Limb (tissue), 2 donors: ENCODE data around the gene NXPE3.
"Not testable (repeated sequence)": the region's sequence is repeated elsewhere in the genome, so short reads cannot be mapped to it uniquely, and the experiment has no call there.

ENCODE experiments used
- DNase-seq, 2 donors: peaks; one replicate each; pipeline ENCODE4 v3.0.0-alpha.2; 2016; ENCODE audit errors: extremely low spot score in 2 of 2

Gene NXPE3

DNA sequence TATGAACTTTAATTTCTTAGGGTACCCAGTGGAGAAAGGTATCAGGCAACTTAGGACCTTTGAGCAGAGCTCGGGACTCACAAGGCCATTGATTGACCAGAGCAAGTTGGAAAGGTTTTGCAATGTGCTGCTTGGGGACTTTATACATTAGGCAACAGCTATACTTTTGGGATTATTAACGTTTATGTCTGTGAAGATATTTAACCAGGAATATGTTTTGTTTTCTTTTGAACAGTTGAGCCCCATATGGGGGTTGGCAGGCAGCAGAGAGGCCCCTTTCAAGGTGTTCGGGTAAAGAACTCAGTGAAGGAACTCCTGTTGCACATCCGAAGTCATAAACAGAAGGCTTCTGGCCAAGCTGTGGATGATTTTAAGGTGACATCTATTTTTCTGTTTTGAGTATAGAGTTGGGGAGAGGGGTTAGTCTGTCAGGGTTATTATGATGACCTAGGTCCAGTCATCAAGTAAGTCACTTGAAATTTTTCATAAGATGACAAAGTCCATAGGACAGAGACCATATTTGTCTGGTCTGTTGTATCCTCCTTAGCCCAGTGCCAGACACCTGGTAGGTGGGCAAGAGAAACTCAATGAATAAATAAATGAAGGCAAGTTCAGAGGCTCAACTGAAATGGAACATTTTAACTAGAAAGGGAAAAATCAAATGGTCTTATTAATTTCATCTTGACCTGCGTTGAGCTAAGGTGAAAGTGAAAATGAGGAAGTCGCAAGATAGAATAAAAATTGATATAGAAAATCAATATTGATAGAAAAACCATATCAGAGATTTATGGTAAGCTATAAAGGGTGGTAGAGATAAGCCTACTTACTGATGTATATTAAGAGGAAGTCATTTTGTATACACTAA is 73.1 kb downstream of the NXPE3 start:
- DNase-seq = no peak

DNA sequence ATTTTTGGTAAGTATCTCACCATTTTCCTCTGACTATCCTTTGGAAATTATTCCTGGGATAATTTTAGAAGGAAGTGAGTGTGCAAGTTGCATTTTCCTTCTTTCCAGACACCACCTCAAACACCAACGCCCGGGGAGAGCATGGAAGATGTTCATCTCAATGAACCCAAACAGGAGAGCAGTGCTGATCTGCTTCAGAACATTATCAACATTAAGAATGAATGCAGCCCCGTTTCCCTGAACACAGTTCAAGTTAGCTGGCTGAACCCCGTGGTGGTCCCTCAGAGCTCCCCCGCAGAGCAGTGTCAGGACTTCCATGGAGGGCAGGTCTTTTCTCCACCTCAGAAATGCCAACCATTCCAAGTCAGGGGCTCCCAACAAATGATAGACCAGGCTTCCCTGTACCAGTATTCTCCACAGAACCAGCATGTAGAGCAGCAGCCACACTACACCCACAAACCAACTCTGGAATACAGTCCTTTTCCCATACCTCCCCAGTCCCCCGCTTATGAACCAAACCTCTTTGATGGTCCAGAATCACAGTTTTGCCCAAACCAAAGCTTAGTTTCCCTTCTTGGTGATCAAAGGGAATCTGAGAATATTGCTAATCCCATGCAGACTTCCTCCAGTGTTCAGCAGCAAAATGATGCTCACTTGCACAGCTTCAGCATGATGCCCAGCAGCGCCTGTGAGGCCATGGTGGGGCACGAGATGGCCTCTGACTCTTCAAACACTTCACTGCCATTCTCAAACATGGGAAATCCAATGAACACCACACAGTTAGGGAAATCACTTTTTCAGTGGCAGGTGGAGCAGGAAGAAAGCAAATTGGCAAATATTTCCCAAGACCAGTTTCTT is 74.2 kb downstream of the NXPE3 start:
- DNase-seq = no peak

DNA sequence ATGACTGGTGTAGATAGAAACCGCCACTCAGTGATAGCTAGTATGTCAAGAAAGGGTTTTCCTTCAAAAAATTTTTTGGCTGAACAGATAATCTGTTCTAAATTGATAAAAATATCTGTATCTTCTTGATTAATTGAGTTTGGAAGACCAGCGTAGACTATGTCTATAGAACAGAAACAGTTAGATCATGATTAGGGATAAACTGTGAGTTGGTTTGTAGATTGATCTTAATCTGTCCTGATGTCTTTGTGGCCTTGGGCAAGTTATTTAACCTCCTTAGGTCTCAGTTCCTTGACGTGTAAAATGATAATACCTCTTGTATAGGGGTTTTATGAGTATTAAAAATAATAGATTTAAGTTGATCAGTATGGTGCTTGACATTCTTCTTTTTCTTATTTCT is 75.0 kb downstream of the NXPE3 start:
- DNase-seq = no peak

DNA sequence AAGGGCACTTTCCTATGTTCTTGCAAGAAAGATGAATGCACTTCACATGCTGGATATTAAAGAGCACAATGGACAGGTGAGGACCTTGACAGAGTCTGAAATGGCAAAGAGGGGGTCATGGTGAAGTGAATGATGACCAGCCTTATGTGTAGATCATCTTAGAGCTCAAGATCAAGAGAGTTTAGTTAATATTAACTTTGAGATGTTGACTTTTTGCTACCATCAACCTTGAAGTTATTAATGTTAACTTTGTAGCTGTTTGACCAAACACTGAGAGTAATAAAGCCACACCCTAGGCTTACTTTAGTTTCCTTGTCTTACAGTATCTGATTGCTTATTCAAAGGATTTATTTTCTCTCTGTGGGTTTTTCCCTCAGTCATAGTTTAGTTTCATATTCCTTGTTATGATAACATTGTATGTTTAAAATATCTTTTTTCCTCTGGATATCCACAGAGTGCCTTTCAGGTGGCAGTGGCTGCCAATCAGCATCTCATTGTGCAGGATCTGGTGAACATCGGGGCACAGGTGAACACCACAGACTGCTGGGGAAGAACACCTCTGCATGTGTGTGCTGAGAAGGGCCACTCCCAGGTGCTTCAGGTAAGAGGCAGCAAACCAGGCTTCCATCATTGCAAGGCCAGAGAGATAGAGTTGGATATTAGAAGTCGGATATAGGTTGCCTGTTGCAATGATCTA is 75.7 kb downstream of the NXPE3 start:
- DNase-seq = no peak

DNA sequence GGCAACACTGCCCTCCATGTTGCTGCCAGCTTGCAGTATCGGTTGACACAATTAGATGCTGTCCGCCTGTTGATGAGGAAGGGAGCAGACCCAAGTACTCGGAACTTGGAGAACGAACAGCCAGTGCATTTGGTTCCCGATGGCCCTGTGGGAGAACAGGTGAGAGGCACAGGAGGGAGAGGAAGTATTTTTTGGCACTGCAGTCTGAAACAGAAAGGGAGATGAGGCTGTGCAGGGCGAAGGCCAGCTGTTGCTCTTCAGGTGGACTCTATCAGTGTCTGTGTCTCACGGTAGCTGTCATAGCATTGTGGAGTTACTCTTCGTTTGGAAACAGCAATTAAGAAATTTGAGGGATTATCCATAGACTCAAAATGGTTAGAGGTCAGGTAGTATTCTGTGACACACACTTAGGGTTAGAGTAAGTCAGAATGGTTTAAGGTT is 78.3 kb downstream of the NXPE3 start:
- no peak for DNase-seq

DNA sequence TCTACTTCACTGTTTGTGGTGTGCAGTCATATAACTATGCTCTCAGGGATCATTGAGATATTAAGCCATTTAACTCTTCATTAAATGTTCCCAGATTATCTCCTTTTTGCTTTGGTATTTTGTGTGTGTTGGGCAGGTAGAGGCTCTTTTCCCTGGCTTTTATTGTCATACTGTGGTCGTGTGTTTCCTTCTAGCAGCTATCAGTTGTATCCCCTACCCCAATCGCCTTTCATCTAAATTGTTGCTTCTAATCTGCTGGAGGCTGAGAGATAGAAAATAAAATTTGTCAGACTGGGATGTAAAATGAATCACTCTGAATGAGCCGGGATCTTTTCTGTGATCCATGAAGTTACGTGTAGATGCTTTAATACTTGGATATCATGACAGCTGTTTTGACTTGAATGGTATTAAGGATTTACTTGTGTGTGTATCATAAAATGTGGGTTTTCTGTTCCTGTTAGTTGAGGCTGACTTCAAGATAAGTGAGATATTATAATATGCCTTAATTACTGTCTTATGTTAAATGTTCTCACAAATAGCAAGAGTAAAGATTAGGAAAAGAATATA is 79.5 kb downstream of the NXPE3 start:
- no peak for DNase-seq

DNA sequence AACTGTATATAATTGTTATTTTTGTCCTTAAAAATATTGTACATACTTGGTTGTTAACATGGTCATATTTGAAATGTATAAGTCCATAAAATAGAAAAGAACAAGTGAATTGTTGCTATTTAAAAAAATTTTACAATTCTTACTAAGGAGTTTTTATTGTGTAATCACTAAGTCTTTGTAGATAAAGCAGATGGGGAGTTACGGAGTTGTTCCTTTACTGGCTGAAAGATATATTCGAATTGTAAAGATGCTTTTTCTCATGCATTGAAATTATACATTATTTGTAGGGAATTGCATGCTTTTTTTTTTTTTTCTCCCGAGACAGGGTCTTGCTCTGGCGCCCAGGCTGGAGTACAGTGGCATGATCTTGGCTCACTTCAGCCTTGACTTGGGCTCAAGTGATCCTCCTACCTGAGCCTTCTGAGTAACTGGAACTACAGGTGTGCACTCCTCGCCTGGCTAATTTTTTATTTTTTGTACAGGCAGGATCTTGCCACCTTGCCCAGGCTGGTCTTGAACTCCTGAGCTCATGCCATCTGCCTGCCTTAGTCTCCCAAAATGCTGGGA is 81.0 kb downstream of the NXPE3 start:
- no peak for DNase-seq

DNA sequence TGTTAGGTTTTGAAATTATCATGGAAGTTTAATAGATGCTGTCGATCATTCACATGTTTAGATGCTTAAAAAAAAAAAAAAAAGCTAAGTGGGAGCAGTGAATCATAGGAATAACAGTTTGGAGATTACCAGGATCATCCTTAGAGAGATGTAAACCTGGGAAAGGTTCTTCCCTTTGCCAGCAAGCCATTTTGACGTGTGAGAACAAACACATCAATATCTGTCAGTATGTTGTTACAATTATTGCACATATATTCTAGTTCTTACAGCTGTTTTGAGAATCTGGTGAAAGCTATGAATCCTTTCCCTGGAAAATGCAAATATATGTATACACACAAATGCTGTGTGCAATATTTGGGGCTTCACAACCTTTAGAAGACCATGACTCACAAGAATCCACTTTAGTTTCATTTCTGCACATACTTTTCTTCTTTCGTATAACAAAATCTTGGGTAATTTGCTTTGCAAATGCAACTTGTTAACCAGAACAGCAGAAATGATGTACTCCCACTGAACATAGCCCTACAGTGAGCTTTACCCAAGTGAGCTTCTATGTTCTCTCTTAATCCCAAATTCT is 82.3 kb downstream of the NXPE3 start:
- DNase-seq = no peak

DNA sequence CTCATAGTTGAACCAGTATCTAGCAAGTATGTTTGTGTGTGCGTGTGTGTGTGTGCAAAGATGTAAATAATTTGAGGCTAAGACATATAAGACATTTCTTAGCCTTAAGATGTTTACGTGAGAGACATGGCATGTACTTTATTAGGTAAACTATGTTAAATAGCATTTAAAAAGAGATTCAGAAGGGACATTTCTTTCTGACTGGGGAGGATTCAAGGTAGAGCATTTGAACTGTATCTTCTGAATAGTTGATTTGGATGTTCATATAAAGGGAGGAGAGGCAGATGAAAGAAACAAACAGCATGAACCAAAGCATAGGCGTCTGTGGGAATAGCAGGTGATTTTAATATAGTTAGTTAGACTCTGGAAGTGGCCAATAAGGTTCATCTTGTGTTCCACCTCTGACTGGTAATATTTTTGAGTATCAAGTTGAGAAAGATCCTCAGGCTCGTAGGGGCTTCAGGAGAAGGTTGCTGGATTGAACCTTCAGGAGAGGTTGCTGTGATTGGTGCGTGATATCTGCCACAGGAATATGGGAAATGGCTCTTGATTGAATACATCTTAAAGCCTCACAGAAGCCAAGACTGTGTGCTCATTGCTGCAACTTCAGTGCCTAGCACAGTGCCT is 82.9 kb downstream of the NXPE3 start:
- no peak for DNase-seq

DNA sequence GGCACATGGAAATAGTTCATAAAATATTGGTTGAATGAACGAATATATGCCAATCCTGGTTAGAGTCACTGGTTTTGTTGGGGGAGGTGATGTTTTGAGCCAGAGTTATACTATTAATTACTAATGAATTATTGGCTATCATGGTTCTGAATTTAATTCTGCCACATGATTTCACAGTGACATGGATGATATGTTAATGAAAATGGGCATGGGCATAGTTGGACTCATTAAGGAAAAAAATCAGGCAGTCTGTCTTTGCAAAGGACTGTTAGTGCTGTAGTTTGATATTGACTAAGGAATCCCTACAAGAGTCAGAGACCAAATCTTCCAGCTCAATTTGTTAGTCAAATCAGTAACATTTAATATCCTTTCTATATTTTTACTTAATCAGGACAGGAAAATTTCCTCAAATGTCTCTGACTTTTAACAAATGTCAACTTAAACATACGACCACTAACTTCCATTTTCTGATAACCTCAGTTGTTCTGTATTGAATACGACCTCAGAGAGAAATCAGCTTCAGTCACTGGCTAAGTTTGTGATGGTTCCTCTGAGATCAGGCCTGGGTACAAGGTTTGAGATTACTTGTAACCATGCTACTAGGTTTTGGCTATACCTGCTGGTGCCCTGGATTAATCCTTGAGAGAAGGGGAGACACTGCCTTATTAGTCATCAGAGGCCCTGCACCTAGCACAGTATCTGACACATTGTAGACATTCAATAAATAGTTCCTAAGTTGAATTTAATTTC is 83.6 kb downstream of the NXPE3 start:
- no peak for DNase-seq

DNA sequence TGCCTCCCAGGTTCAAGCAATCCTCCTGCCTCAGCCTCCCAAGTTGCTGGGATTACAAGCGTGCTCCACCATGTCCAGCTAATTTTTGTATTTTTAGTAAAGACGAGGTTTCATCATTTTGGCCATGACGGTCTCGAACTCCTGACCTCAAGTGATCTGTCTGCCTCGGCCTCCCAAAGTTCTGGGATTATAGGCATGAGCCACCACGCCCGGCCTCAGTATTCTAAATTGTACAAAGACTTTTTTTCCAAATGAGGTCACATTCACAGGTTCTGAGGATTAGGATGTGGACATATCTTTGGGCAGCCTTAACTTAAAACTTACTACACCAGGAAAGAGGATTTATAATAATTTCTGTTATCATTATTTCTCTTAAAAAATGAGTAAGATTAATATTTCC is 85.9 kb downstream of the NXPE3 start:
- not testable (repeated sequence) for DNase-seq

DNA sequence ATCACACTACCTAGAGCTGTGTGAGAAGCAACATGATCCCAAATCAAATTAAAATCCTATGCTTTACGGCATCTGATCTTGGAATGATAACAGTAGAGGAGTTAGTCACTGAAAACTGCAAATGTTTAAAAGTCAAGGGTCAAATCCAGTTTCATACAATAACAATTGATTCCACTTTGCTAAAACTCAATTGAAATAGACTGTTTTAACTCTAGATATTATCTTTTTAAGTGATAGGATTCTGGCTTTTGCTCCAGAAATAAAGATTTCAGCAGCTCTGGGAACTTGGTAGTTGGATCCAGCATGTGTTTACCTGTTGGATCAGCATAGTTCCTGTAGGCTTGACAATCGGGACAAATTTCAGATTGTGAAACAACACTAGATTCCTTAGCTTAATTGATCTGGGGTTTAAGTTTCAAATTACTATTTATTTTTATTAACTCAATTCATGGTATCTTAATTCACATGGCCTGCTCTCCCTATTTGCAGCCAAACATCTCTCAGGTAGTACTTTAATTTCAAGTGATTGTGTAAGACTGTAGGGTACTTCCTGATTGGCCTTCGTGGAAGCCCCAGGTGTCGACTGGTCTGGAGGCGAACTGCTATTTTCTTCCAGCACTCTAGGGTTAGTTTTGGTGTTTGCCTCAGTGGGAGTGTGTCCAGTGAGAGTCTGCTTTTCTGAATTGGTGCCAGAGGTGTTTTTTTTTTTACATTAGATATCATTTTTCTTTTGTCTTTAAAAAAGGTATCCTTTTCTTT is 86.9 kb downstream of the NXPE3 start:
- DNase-seq = no peak

DNA sequence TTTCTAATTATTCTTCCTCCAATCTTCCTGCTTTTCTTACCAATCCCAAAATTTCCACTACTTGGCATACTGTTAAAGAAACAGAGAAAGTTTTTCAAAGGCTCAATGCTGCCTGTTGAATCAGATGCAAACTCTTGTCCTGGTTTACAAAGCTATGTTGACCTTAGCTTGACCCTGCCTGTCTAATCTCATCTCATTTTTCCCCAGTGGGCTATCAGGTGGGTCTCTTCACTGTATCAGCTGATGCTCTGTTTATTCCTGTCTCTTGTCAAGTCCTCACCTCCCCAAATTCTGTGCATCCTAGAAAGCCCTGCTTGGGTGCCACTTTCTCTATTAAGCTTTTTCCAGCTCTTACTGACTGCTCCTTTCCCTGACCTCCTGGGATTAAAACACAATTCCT is 88.5 kb downstream of the NXPE3 start:
- DNase-seq = no peak

DNA sequence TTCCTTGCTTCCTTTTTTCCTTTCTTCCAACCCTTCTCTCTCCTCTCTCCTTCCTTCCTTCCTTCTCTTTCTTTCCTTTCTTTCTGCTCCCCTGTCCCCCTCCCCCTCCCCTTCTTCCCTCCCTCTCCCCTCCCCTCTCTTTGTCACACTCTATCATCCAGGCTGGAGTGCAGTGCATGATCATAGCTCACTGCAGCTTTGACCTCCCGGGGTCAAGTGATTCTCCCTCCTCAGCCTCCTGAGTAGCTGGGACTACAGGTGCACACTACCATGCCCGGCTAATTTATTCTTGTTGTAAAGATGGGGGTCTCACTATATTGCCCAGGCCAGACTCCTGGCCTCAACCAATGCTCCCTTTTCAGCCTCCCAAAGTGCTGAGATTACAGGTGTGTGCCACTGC is 89.0 kb downstream of the NXPE3 start:
- no peak for DNase-seq

DNA sequence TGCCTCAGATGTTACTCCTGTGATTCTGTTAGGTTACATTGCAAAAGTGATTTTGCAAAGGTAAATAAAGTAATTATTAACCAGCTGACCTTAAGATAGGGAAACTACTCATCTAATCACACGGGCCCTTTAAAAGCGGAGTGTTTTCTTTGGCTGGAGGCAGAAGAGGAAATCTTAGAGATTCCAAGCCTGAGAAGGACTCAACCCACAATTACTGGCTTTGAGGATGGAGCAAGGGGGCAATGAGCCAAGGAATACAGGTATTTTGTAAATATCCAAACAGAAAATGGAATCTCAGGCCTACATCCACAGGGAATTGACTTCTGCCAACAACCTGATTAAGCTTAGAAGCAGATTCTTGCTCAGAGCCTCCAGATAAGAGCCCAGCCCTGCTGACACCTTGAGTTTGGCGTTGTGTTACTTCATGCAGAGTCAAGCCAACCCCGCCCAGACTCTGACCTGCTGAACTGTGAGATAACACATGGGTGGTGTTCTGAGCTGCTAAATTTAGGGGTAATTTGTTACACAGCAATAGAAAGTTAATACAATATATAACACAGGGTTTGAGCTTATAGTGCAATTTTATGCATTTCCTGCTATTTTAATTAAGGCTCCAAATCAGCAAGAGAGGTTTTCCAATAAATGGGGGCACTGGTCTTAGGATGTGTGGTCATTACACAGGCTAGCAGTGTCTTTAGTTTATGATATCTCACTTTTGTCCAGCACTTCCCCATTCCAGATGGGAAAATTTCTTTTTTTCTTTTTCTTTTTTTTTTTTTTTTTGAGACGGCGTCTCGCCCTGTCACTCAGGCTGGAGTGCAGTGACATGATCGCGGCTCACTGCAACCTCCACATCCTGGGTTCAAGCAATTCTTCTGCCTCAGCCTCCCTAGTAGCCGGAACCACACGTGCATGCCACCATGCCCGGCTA is 89.8 kb downstream of the NXPE3 start:
- no peak for DNase-seq

DNA sequence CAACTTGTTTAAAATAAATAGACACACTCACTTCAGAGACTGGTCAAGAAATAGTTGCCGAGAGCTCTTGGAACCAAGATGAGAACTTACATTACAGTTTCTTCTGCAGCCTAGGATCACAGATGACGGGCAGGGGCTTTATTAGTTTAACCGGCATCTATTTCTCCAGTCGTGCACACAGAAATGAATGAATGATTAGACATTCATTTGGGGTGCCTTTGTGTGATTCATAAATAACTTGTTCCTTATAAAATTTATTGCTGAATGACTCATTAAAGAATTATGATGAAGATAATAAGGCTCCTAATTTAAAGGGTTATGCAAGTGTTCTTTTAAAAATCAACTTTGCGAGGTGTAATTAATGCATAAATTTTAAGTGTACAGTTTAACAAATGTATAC is 91.1 kb downstream of the NXPE3 start:
- no peak for DNase-seq

DNA sequence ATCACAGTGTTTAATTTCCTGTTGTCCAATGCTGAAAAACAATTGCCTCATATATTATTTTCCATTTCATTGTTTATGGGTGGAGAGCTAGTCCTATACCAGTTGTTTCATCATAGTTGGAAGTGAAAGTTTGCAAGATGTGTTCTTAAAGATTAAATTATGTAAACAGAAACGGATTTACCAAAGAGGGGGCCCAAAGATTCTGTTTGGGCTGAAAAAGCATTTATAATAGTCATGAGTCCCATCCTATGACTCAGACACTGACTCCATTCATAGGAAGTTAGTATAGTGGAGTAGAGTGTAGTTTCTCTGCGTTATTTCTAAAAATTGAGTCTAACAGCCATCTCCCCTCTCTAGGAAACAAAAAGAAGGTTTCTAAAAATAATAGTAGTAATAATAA is 94.6 kb downstream of the NXPE3 start:
- DNase-seq = no peak

DNA sequence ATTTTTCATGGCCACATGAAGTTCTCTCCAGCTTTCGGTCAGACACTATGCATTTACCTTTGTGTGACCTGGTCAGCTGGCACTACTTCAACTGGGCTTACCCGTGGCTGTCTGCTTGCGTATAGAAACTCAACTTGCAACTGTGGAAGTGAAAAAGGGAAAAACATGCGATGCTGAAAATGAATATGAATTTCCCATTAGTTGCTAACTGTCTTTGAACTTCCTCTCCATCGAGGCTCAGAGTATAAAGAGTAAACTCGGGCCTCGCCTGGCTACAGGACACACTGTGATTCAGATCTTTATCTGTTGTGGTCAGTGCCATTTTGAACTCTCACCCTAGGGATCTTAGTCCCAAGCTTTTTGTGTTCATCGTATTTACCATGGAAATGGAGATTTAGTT is 97.1 kb downstream of the NXPE3 start:
- no peak for DNase-seq
